ENCODE data around the gene FAM210A. TPM values are rescaled to one million over a fixed set of nuclear protein-coding genes. Genes with fewer than 3 reads are reported as not detected.

Gene FAM210A
- total RNA-seq, 1 experiment from 2014 or later = 26.2 TPM

- Histone ChIP-seq H3K4me2 (ENCODE audit: low read length) (no peak overlapping the region), H3K9me2 (ENCODE audit: insufficient read depth) (no peaks in the 10 kb centered on the region), H2AFZ (ENCODE audit: low read depth, low read length, poor library complexity, severe bottlenecking) (no peak overlapping the region), H3K36me3 (ENCODE audit: control insufficient read depth in 1 of 2, insufficient read depth in 2 of 2, low read length in 2 of 2) (0 out of 4 replicates have a peak, but pooled peaks cover 0 to 2% of the 10 kb centered on the region in 2 experiments), H3K9me3 (ENCODE audit: control insufficient read depth in 1 of 2, insufficient read depth in 1 of 2, low read depth in 1 of 2, low read length in 2 of 2) (no peaks in the 10 kb centered on the region), H3K27me3 (ENCODE audit: insufficient read depth, low read length) (no peaks in the 10 kb centered on the region), H3K27ac (ENCODE audit: low read depth, low read length) (no peak overlapping the region), H3K4me1 (ENCODE audit: control insufficient read depth in 1 of 2, insufficient read depth in 2 of 2, low read length in 2 of 2) (0 out of 4 replicates have a peak, but pooled peaks cover 0 to 2% of the 10 kb centered on the region in 2 experiments), H3K9ac (ENCODE audit: low read length) (no peak overlapping the region), H3K4me3 (replicated peaks in 1 of 2; ENCODE audit: low read depth in 1 of 2, low read length in 2 of 2) (no peak overlapping the region), H3K79me2 (ENCODE audit: insufficient read depth, low read length) (peaks cover 9% of the 10 kb centered on the region; the same call in 1 of the 2 replicates), H4K20me1 (ENCODE audit: insufficient read depth) (no peaks in the 10 kb centered on the region)
- no TSS peak for BruUV-seq (replicated peaks)
- no peak for DNase-seq (ENCODE audit: low read depth, low spot score)
- ChIA-PET CTCF (no interaction called here), RAD21 (ENCODE audit: low non-redundant PET in 1 of 2, low total read pairs in 2 of 2, uncharacterized antibody in 2 of 2, unreplicated experiment in 2 of 2) (no interaction called here), POLR2A (no interaction called here)
- intact Hi-C loops (cut with micrococcal nuclease) = no loop called here
- ATAC-seq = no peak
- TF ChIP-seq EZH2phosphoT487 (IDR thresholded peaks at IDR 0.05; ENCODE audit: borderline replicate concordance) (no peak), EGR1 (IDR thresholded peaks at IDR 0.05; ENCODE audit: low read depth) (no peak), SIN3A (IDR thresholded peaks at IDR 0.05; ENCODE audit: low read depth) (no peak), YY1 (IDR thresholded peaks at IDR 0.05; ENCODE audit: extremely low read depth, insufficient replicate concordance, low read depth, low read length) (no peak), TCF7L2 (IDR thresholded peaks at IDR 0.05; ENCODE audit: borderline replicate concordance, extremely low read depth, insufficient read depth, insufficient read length) (no peak), POLR2AphosphoS5 (IDR thresholded peaks at IDR 0.05; ENCODE audit: low read depth, low read length) (no peak), ZBTB33 (IDR thresholded peaks at IDR 0.05; ENCODE audit: extremely low read depth, insufficient replicate concordance, low read length) (no peak), CTCF (IDR thresholded peaks at IDR 0.05 in 2 of 3, conservative IDR thresholded peaks at IDR 0.05 in 1 of 3; ENCODE audit: borderline replicate concordance in 1 of 3, insufficient read depth in 1 of 3, low read depth in 2 of 3, low read length in 2 of 3) (no peak), EZH2 (IDR thresholded peaks at IDR 0.05) (no peak), ZNF274 (IDR thresholded peaks at IDR 0.05; ENCODE audit: low read depth, low read length) (no peak), ATF3 (IDR thresholded peaks at IDR 0.05) (no peak), CBX3 (IDR thresholded peaks at IDR 0.05; ENCODE audit: low read depth) (no peak), RAD21 (IDR thresholded peaks at IDR 0.05; ENCODE audit: low read depth) (no peak), POLR2A (IDR thresholded peaks at IDR 0.05; ENCODE audit: borderline replicate concordance, extremely low read depth, insufficient read depth, insufficient read length) (no peak), FOSL1 (IDR thresholded peaks at IDR 0.05; ENCODE audit: low read depth) (no peak), MAX (IDR thresholded peaks at IDR 0.05) (no peak), ZFX (IDR thresholded peaks at IDR 0.05) (no peak), SP1 (IDR thresholded peaks at IDR 0.05; ENCODE audit: low read depth) (no peak)
Observed at GRCh38 chr18:13660510-13660909, 65.8 kb downstream of the FAM210A start.

Measured in HCT116 (cell line).